HG02938 (cell line): ENCODE data around the gene SPARC.

Experiments
- ATAC-seq: cut with Tn5 transposase; IDR thresholded peaks from one replicate; pipeline ENCODE4 v1.9.1; 2021; ENCODE audit warnings: mild to moderate bottlenecking, moderate library complexity; ENCODE audit not compliant: unreplicated experiment

Gene SPARC

GRCh38 chr5:151679421-151680155 is 7.1 kb downstream of the SPARC start:
- no peak for ATAC-seq

- ATAC-seq: no peak
Measured at GRCh38 chr5:151678713-151679112, 8.0 kb downstream of the SPARC start.

DNA sequence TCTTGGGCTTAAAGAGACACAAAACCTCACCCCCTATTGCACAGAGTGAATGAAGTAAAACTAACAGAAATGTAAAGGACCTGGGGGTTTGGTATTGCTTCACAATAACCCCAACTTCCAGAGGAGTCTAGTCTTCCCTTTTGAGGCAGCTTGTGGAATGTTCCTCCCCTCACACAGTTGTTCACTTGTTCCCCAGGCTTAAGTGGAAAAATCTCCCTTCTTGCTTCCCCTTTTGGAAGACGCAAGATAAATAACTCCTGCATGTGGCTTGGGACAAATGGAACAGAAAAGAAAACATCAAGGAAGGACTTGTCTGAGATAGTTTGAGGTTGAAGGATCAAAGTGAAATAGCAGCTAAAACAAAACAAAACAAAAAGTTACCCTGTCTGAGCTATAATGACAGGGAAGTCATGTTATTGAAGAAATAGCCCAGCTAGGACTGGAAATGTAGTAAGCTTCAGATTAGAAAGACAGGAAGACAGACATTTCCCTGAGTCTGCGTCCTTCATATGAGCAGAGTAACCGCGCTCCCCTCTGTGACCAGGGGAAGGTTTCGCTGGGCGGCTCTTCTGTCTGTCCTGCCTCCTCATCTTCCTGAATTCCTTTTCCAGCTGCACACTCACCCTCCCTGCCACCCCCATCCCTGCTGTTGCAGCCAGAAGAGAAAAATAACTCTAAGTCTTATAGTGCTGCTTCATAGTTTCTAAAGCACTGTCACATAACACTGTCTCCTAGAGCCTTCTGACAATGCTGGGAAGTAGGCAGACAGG is 8.8 kb downstream of the SPARC start:
- no peak for ATAC-seq

GRCh38 chr5:151676719-151677118 is 10.0 kb downstream of the SPARC start:
- no peak for ATAC-seq

DNA sequence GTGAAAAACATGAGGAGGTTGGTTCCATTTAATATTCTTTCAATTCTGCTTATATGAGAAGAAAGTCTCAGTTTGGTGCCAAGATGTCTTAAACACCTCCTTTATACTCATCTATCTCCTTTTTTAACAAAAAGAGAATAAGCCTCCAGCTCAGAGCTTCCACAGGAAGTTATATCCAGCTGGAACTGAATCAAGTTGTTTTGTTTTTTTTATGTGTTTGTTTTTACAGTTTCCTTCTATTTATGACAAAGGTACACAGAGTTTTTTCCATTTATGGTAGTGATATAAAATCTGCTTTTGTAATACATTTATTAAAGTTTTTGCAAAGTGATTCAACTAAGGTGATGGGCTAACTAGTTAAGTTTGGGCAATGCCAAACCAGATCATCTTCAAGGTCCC is 10.4 kb downstream of the SPARC start:
- ATAC-seq: no peak

DNA sequence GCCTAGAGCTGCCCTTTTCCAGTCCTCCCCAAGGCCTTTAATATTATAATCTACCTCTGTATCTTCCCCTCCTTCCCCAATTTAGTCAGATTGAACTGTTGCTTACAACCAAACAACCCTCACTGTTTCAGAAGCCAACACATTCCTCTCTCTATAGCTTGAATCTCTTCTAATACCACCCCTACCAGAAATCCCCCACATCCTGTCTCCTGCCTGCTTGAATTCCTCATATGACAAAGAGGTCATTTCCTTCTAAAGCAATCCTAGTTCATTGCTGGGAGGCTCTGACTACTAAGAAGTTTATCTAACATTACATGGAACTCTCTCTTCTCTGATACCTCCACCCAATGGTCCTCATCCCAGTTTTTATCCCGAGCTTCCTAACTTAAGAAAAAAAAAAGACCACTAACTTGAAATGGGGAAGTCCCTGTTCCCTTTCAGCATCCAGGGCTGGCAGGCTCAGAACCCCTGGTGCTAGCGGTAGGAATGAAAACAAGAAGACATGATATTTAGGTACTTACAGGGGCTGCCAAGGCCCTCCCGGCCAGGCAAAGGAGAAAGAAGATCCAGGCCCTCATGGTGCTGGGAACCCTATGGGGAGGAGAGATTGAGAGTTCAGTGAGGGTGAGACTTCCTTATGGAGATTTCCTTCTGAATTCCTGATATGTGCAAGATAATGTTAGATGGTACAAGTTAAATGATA is 11.0 kb downstream of the SPARC start:
- no peak for ATAC-seq

DNA sequence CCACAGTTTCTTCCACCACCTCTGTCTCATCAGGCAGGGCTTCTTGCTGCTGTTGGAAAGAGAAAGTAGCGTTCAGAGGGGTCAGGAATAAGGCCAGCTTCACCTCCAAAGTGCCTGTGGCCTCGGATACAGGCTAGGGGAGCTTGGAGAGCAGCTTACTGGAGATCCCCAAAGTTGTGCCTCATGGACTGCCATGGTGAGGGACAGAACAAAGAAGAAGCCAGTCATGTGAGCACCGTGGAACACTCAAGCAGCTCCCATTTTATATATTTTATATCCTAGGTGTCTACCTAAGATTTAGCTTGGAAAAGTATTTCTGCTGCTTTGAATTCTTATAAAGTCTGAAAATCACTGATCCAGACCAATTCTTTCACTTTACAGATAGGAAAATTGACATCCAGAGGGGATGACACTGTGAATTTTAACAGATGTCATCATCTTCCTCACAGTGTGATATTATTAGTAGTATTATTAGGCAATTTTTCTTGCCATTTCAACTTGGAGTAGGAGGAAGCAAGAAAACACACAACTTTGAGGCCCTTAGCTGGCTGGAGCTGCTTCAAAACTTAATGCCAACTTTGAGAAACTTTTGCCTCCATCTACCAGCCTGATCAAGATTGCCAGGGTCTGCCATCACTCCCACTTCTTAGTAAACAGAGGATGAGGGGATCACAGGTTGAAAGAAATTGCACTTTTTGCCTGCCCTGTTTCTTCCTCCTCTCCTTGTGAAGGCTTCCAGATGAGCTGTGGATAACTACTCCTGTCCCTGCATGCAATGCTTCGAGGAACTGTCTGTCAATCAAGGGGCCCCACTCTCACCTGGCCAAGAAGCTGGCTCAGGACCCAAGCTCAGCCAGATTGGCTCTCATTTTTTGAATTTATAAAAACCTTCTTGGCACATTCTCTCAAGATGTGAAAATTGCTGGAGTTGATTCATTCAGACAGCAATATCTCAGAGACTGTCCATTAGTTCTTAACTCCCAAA is 11.8 kb downstream of the SPARC start:
- ATAC-seq: no peak

DNA sequence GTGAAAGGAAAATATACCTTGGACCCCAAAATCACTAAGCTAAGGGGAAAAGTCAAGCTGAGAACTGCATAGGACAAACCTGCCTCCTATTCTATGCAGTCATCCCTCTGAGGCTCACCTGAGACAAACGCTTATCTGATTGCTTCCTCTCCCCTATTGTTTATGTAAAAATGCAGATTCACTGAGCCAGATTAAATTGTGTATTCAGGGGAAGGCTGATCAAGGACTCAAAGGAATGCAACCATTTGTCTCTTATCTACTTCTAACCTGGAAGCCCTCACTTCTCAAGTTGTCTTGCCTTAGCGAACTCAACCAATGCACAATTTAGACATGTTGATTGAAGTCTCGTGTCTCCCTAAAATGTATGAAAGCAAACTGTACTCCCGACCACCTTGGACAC is 13.3 kb downstream of the SPARC start:
- no peak for ATAC-seq

DNA sequence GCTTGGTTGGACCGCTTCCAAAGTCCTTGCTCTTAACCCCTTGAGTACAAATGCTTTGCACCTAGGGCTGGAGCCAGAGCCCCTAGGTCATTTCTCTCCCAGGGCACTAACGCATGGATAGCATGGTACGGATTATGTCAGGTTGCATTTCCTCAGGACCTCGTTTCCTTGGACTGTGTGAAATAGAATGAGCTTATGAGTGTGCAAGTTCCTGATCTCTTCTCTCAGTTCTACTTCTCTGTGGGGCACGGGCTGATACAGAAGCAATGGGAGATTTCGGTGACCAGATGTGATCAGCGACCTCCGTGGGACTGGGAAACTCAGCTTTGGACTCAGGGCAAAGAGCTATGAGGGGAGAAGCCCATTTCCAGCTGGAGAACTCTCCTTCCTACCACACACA is 14.2 kb downstream of the SPARC start:
- ATAC-seq: no peak

GRCh38 chr5:151671950-151672349 is 14.8 kb downstream of the SPARC start:
- ATAC-seq: no peak

DNA sequence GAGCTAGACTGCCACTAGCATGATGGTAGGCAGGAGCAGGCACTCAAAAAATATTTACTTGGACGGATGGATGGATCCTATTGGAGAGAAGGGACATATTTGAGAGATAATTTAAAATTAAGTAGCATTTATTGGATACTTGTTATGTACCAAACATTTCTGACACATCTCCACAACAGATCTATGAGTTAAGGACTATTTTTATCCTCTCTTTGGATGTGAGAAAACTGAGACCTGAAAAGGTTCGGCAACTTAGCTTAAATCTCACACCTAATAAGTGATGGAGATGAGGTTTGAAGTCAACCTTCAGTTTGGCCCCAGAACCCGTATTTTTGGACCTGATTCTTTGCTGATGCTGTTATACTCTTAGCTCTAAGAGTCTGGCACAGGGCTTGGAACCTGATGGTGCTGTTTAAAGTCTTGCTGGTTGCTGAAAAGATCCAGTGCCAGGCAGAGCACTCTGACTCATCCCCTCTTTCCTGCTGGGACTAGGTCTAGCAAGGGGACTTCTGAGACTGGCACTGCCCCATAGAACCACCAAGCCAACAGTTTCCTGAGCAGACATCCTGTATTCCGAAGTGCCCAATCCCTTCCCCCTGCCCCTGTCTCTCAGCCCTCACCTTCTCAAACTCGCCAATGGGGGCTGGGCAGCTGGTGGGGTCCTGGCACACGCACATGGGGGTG is 15.6 kb downstream of the SPARC start:
- no peak for ATAC-seq

- ATAC-seq: no peak
Measured at GRCh38 chr5:151670083-151670686, 16.5 kb downstream of the SPARC start.

DNA sequence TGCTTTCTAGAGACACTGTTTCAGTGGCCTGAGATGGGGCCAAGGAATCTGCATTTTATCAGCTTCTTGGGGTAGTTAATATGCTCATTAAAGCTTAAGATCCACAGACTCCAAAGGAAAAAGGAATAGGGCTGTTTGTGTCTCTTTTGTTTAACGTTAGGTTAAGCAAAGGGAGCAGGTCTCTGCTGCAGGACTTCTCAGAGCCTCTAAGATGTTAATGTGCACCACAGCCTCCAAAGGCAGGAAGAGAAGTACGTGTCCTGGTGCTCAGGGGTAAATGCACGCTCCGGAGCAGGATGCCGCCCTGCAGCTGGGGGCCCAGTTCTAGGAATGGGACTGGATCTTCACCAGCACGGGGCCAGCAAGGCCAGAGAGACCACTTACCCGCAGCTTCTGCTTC is 19.6 kb downstream of the SPARC start:
- ATAC-seq: no peak

DNA sequence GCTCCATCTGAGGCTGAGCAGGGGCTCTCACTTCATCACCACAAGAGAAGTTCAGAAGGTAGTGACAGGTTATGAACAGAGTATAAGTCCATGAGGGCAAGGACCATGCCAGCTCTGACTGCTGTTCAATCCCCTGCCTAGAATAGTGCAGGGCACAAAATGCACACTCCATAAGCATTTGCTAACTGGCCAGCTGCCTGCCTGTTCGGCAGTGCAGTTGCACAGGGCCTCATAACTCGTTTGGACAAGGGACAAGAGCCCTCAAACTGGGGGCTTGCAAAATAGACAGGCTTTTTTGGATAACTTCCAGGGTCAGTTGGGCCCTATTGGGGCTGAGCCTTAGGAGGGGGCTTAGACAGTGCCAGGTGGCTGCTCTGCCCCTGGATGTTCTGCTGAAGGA is 21.1 kb downstream of the SPARC start:
- no peak for ATAC-seq

- no peak for ATAC-seq
Measured at GRCh38 chr5:151664694-151665585, 21.8 kb downstream of the SPARC start.

DNA sequence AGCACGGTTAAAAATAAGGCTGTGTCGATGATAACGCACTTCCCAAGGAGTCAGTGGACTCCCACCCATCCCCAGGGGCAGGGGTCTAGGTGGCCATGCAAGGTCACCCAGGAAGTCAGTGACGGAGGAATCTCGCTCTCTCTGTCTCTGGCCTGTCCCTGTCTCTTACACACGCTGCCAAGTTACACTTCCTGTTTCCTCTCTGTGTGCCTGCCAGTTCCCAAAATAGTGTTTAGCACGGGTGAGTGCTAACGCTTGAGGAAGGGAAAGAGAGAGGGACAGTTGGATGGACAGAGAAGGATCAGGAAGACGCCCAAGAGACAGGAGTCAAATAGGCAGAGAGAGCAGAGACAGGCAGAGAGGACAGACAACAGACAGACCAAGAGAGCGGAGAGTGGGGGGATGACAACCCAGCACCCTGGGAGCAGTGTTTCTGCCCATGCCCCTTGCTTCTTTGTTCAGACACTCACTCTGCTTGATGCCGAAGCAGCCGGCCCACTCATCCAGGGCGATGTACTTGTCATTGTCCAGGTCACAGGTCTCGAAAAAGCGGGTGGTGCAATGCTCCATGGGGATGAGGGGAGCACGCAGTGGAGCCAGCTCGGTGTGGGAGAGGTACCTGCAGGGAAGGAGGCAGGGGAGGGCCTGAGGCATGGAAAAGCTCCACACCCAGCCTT is 23.0 kb downstream of the SPARC start:
- no peak for ATAC-seq

GRCh38 chr5:151662805-151663204 is 23.9 kb downstream of the SPARC start:
- ATAC-seq: peak; percentile 36
